Endothelial cell of umbilical vein (primary cell): ENCODE data around the gene B2M. TPM values are rescaled to one million over a fixed set of nuclear protein-coding genes. Genes with fewer than 3 reads are reported as not detected.

Experiments used
- BruUV-seq: library from RNA; stranded (reverse); fragments of 400-500 nt; replicated peaks from 2 replicates; lab custom pipeline; 2021; lab: Mats Ljungman, UMichigan
- CTCF ChIA-PET: fragments of 300-600, 350-600 bp; sonication (Branson Sonifier 250); formaldehyde crosslinking; loops from one replicate; lab custom pipeline; 2021; ENCODE audit warnings: antibody characterized with exemption, inconsistent platforms; lab: Charles Lee
- POLR2A ChIA-PET: fragments of 300-600, 350-600 bp; sonication (Branson Sonifier 250); formaldehyde crosslinking; loops from one replicate; lab custom pipeline; 2021; ENCODE audit warnings: antibody characterized with exemption, inconsistent platforms; lab: Charles Lee
- DNase-seq: peaks from one replicate; pipeline ENCODE4 v3.0.0-alpha.2; 2011; ENCODE audit warnings: low read depth, low spot score
- FAIRE-seq: peaks from 2 replicates; lab custom pipeline; 2011; peaks lifted over from hg19 to GRCh38; lab: Jason Lieb, UNC
- H2AFZ ChIP-seq: 2 replicates; pipeline ENCODE4 v1.6.0; 2012; ENCODE audit warnings: low read depth, low read length, control low read depth, inconsistent platforms
- H3K27ac ChIP-seq: 2 replicates; pipeline ENCODE4 v1.5.1; 2011; ENCODE audit warnings: low read depth, mild to moderate bottlenecking, control low read depth, low read length, moderate library complexity; ENCODE audit not compliant: insufficient read depth
- H3K27me3 ChIP-seq, 2 experiments: 2 replicates each; pipeline versions ENCODE4 v1.6.0 to v1.6.1; 2011; ENCODE audit warnings: low read length in 2 of 2, mixed read lengths in 1 of 2; ENCODE audit not compliant: control insufficient read depth in 2 of 2, insufficient read depth in 2 of 2
- H3K36me3 ChIP-seq, 2 experiments: 2 replicates in 1 of 2; 3 replicates in 1 of 2; pipeline ENCODE4 v1.5.1; 2011; ENCODE audit warnings: low read length in 2 of 2, mild to moderate bottlenecking in 1 of 2, moderate library complexity in 1 of 2; ENCODE audit not compliant: control insufficient read depth in 2 of 2, insufficient read depth in 2 of 2; ENCODE audit errors: extremely low read depth in 1 of 2
- H3K4me1 ChIP-seq: 3 replicates; pipeline ENCODE4 v1.5.1; 2011; ENCODE audit warnings: mild to moderate bottlenecking, low read length; ENCODE audit not compliant: control insufficient read depth, insufficient read depth; ENCODE audit errors: extremely low read depth
- H3K4me2 ChIP-seq: 2 replicates; pipeline ENCODE4 v1.6.1; 2011; ENCODE audit warnings: low read length, control low read depth, mixed read lengths; ENCODE audit not compliant: insufficient read depth
- H3K4me3 ChIP-seq, 3 experiments: fragments of 200-600 bp in 1 of 3; sonication (generic), shearing (Covaris generic) in 1 of 3; replicated peaks in 1 of 3; 2 replicates each; pipeline ENCODE4 v1.5.1; 2011 to 2016; ENCODE audit warnings: control low read depth in 3 of 3, low read length in 3 of 3, mild to moderate bottlenecking in 2 of 3, inconsistent platforms in 1 of 3, low read depth in 1 of 3, moderate library complexity in 1 of 3; ENCODE audit not compliant: insufficient read depth in 1 of 3
- H3K79me2 ChIP-seq: 2 replicates; pipeline ENCODE4 v1.6.0; 2012; ENCODE audit warnings: low read length, inconsistent platforms; ENCODE audit not compliant: control insufficient read depth, insufficient read depth
- H3K9ac ChIP-seq: replicated peaks from 2 replicates; pipeline ENCODE3; 2011; ENCODE audit warnings: low read length, control low read depth; ENCODE audit not compliant: insufficient read depth; ENCODE audit errors: extremely low read depth
- H3K9me1 ChIP-seq: replicated peaks from 3 replicates; pipeline ENCODE4 v1.6.0; 2011; ENCODE audit warnings: mild to moderate bottlenecking, low read length; ENCODE audit not compliant: control insufficient read depth, insufficient read depth; ENCODE audit errors: extremely low read depth
- H3K9me3 ChIP-seq: replicated peaks from 2 replicates; pipeline ENCODE4 v1.5.1; 2012; ENCODE audit warnings: low read length, inconsistent platforms; ENCODE audit not compliant: control insufficient read depth, insufficient read depth
- H4K20me1 ChIP-seq: replicated peaks from 2 replicates; pipeline ENCODE3; 2011; ENCODE audit warnings: mild to moderate bottlenecking, low read length; ENCODE audit not compliant: control insufficient read depth, insufficient read depth; ENCODE audit errors: extremely low read depth
- EZH2 ChIP-seq: IDR thresholded peaks from 2 replicates; pipeline ENCODE4 v1.6.1; 2012; ENCODE audit warnings: borderline replicate concordance, low read depth, mild to moderate bottlenecking, moderate library complexity, low read length, inconsistent platforms; ENCODE audit not compliant: severe bottlenecking
- FOS ChIP-seq: IDR thresholded peaks from 2 replicates; pipeline ENCODE4 v1.6.1; 2011; ENCODE audit warnings: mild to moderate bottlenecking, low read length, moderate library complexity, borderline replicate concordance; ENCODE audit not compliant: insufficient read depth
- GATA2 ChIP-seq: IDR thresholded peaks from 2 replicates; pipeline ENCODE4 v1.7.0; 2011; ENCODE audit warnings: low read depth, mild to moderate bottlenecking, moderate library complexity, mixed read lengths, low read length; ENCODE audit not compliant: insufficient read length, insufficient read depth
- JUN ChIP-seq: IDR thresholded peaks from 2 replicates; pipeline ENCODE4 v1.6.1; 2011; ENCODE audit warnings: borderline replicate concordance, low read depth; ENCODE audit not compliant: insufficient read length, insufficient read depth
- MYC ChIP-seq: IDR thresholded peaks from one replicate; pipeline ENCODE4 v1.6.1; 2011; ENCODE audit warnings: mild to moderate bottlenecking, low read depth, low read length
- POLR2A ChIP-seq: IDR thresholded peaks from 2 replicates; pipeline ENCODE4 v1.6.1; 2012; ENCODE audit warnings: low read depth, mild to moderate bottlenecking, control low read depth, low read length
- POLR2AphosphoS5 ChIP-seq: IDR thresholded peaks from 2 replicates; pipeline ENCODE4 v1.6.1; 2012; ENCODE audit warnings: low read depth, mild to moderate bottlenecking, control low read depth, low read length, moderate library complexity; ENCODE audit not compliant: insufficient read depth
- dilution Hi-C: fragments of 300-500 bp; cut with MboI; formaldehyde crosslinking; loops from one replicate; pipeline ENCODE4 v1.15.0; 2019; ENCODE audit warnings: low sequenced_read_pairs; ENCODE audit not compliant: extremely low pct_ligation_motif_present
- intact Hi-C: fragments of 100-400 bp; cut with micrococcal nuclease; formaldehyde crosslinking; loops from one replicate; pipeline ENCODE4 v1.10.0; 2022
- polyA plus RNA-seq, 4 experiments: library from polyadenylated mRNA; depleted of rRNA in 3 of 4; stranded (reverse) in 3 of 4; unstranded in 1 of 4; fragments of >200 nt; gene quantifications; 2 replicates each; pipeline versions ENCODE4 v1.2.1 to v1.2.3, GENCODE V29; 2011 to 2012; ENCODE audit warnings: missing spikeins in 1 of 4
- total RNA-seq: library from RNA; stranded (reverse); gene quantifications from 2 replicates; pipeline ENCODE4 v1.2.3, GENCODE V29; 2021
- TF ChIP-seq, protein P1 (sequence below): IDR thresholded peaks from 2 replicates; pipeline ENCODE4 v1.6.1; 2011; ENCODE audit not compliant: insufficient read depth, insufficient read length

The B2M gene
- total and polyA plus RNA-seq, 2 donors (not counting 3 experiments of a cell fraction or from before 2014, with no cell fraction given): 985 to 5,206 TPM

DNA sequence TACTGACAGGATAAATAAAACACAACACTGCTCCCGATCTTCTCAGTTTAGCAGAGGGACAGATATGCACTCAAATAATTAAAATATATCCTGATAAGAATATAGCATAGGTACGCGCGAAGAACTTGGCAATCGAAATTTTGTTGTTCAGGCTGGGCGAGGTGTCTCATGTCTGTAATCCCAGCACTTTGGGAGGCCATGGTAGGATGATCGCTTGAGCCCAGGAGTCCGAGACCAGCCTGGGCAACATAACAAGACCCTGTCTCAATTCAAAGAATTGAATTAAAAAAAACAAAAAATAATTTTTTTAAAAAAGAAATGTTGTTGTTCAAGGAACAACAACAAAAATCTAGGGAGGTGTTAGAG is 7.6 kb downstream of the B2M start:
- POLR2A ChIA-PET: no interaction called here
- Histone ChIP-seq H3K4me3 (no peak overlapping the region), H3K4me2 (no peak overlapping the region), H2AFZ (no peak overlapping the region), H4K20me1 (peaks cover 5% of the 10 kb centered on the region), H3K36me3 (peaks cover 15 to 24% of the 10 kb centered on the region in 2 experiments), H3K9me1 (no peaks in the 10 kb centered on the region), H3K9ac (no peak overlapping the region), H3K27ac (no peak overlapping the region), H3K27me3 (no peaks in the 10 kb centered on the region), H3K79me2 (peaks cover 18% of the 10 kb centered on the region), H3K4me1 (no peaks in the 10 kb centered on the region), H3K9me3 (no peaks in the 10 kb centered on the region)
- FAIRE-seq (no peak), DNase-seq (no peak)
- intact Hi-C loops: loop anchor here (10.0 kb wide), 2 partner anchors 206 to 476 kb away; no protein-coding TSS in a partner anchor
- dilution Hi-C loops: no loop called here
- BruUV-seq: no TSS peak
- CTCF ChIA-PET: interaction anchor here (1.0 kb wide), 1 partner anchor 55 kb away, joined by 5 read pairs; the partner anchor contains the start of gene SPG11
- no peak for TF ChIP-seq POLR2AphosphoS5
- TF ChIP-seq GATA2: no peak
- no peak for TF ChIP-seq JUN
- TF ChIP-seq EZH2: no peak
- no peak for TF ChIP-seq POLR2A
- no peak for TF ChIP-seq FOS
- no peak for TF ChIP-seq MYC

DNA sequence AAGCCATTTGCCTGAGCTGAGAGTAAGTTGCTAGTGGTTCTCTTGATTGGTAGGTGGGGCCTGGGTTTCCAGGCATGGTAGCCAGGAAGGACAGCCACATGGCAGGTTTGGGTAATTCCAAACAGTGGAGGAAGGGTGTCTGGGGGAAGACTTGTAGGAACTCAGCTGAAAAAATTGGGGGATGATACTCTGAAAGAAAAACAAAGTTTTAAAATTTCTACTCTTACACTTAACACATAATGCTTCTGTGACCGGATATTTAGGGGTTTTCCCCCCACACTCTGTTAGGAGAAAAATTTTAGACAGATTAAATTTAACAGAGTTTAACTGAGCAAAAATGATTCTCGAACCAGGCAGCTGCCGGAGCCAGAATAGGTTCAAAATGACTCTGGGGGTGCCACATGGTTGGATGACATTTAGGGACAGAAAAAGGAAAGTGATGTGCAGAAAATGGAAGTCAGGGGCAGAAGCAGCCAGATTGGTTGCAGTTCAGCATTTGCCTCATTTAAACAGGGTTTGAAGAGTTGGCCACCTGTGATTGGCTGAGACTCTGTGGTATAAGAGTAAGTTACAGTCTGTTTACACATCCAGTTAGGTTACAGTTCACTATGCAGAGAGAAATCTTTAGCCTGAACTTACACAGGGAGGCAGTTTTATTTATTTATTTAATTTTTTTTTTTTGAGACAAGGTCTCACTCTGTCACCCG is 8.1 kb downstream of the B2M start:
- Histone ChIP-seq H3K4me3 (no peak overlapping the region), H3K9me1 (no peaks in the 10 kb centered on the region), H3K9ac (no peak overlapping the region), H3K79me2 (peaks cover 13% of the 10 kb centered on the region), H2AFZ (no peak overlapping the region), H3K4me1 (no peaks in the 10 kb centered on the region), H3K9me3 (no peaks in the 10 kb centered on the region), H3K4me2 (no peak overlapping the region), H3K27me3 (no peaks in the 10 kb centered on the region), H3K27ac (no peak overlapping the region), H3K36me3 (peaks cover 15 to 24% of the 10 kb centered on the region in 2 experiments), H4K20me1 (peaks cover 5% of the 10 kb centered on the region)
- intact Hi-C loops (loop anchor here (10.0 kb wide), 2 partner anchors 205 to 475 kb away; no protein-coding TSS in a partner anchor), dilution Hi-C loops (no loop called here)
- DNase-seq (no peak), FAIRE-seq (no peak)
- BruUV-seq: no TSS peak
- POLR2A ChIA-PET: no interaction called here
- TF ChIP-seq, protein P1, sequence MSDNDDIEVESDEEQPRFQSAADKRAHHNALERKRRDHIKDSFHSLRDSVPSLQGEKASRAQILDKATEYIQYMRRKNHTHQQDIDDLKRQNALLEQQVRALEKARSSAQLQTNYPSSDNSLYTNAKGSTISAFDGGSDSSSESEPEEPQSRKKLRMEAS: no peak
- TF ChIP-seq POLR2AphosphoS5 (peak; percentile 13), POLR2A (peak; percentile 69)
- CTCF ChIA-PET: interaction anchor here (1.0 kb wide), 1 partner anchor 56 kb away, joined by 5 read pairs; the partner anchor contains the start of gene SPG11
